Measurements from ENCODE around the gene KCNJ10. TPM values are rescaled to one million over a fixed set of nuclear protein-coding genes. Genes with fewer than 3 reads are reported as not detected.
"Not testable (repeated sequence)": the region's sequence is repeated elsewhere in the genome, so short reads cannot be mapped to it uniquely, and the experiment has no call there.

Gene KCNJ10
- total and polyA plus RNA-seq, 8 donors = 0.27 to 0.72 (median 0.56) TPM; not detected in 1

GRCh38 chr1:160116283-160117147, 46.6 kb upstream of the KCNJ10 start:
- TF ChIP-seq CTCF (IDR thresholded peaks at IDR 0.05) = no peak
- no peak overlapping the region for H3K27ac ChIP-seq
- no peak overlapping the region for H3K4me3 ChIP-seq
- H3K27me3 ChIP-seq = peaks cover 0 to 19% of the 10 kb centered on the region in 2 donors
- H3K9me3 ChIP-seq = no peaks in the 10 kb centered on the region
- DNase-seq (no peak), ATAC-seq (no peak)
- intact Hi-C loops (cut with DNase I) = no loop called here
- H3K4me1 ChIP-seq = peaks cover 0 to 3% of the 10 kb centered on the region in 2 donors
- no peaks in the 10 kb centered on the region for H3K36me3 ChIP-seq

GRCh38 chr1:160115545-160116282, 45.8 kb upstream of the KCNJ10 start, which contains the start of gene ATP1A2:
ATP1A2 (plus strand) TSS chr1:160115759; CDS start chr1:160115862, 103 bp downstream.
- intact Hi-C loops (cut with DNase I) = no loop called here
- no peak for ATAC-seq
- Histone ChIP-seq H3K4me1 (peaks cover 0 to 3% of the 10 kb centered on the region in 2 donors), H3K36me3 (no peaks in the 10 kb centered on the region), H3K9me3 (no peaks in the 10 kb centered on the region), H3K27ac (no peak within 1 kb of the TSS), H3K4me3 (no peak within 1 kb of the TSS), H3K27me3 (peaks cover 0 to 19% of the 10 kb centered on the region in 2 donors)
- DNase-seq = peak in 1 of 4 donors; percentile 47
- no peak for TF ChIP-seq CTCF (IDR thresholded peaks at IDR 0.05)

- no peaks in the 10 kb centered on the region for H3K9me3 ChIP-seq
- H3K36me3 ChIP-seq = no peaks in the 10 kb centered on the region
- intact Hi-C loops (cut with DNase I) = no loop called here
- peaks cover 0 to 3% of the 10 kb centered on the region in 2 donors for H3K4me1 ChIP-seq
- no peak overlapping the region for H3K4me3 ChIP-seq
- no peak for DNase-seq
- TF ChIP-seq CTCF (IDR thresholded peaks at IDR 0.05) = no peak
- H3K27ac ChIP-seq = no peak overlapping the region
- no peak for ATAC-seq
- H3K27me3 ChIP-seq = peaks cover 0 to 27% of the 10 kb centered on the region in 2 donors
Observed at GRCh38 chr1:160114085-160114484, 44.1 kb upstream of the KCNJ10 start.

GRCh38 chr1:160113407-160113806, 43.4 kb upstream of the KCNJ10 start:
- no peaks in the 10 kb centered on the region for H3K9me3 ChIP-seq
- intact Hi-C loops (cut with DNase I) = no loop called here
- H3K27me3 ChIP-seq = peaks cover 0 to 27% of the 10 kb centered on the region in 2 donors
- H3K36me3 ChIP-seq = no peaks in the 10 kb centered on the region
- ATAC-seq (no peak), DNase-seq (no peak)
- H3K27ac ChIP-seq = no peak overlapping the region
- no peak for TF ChIP-seq CTCF (IDR thresholded peaks at IDR 0.05)
- peaks cover 0 to 3% of the 10 kb centered on the region in 2 donors for H3K4me1 ChIP-seq
- H3K4me3 ChIP-seq = no peak overlapping the region

GRCh38 chr1:160112357-160112756, 42.4 kb upstream of the KCNJ10 start:
- intact Hi-C loops (cut with DNase I) = no loop called here
- H3K4me3 ChIP-seq = no peak overlapping the region
- TF ChIP-seq CTCF (IDR thresholded peaks at IDR 0.05) = no peak
- no peaks in the 10 kb centered on the region for H3K36me3 ChIP-seq
- no peak for DNase-seq
- H3K27ac ChIP-seq = no peak overlapping the region
- H3K4me1 ChIP-seq = no peaks in the 10 kb centered on the region
- H3K27me3 ChIP-seq = peaks cover 0 to 21% of the 10 kb centered on the region in 2 donors
- ATAC-seq = no peak
- no peaks in the 10 kb centered on the region for H3K9me3 ChIP-seq

GRCh38 chr1:160111462-160111861, 41.5 kb upstream of the KCNJ10 start:
- DNase-seq; H3K4me3 ChIP-seq; H3K4me1 ChIP-seq; ATAC-seq; H3K27ac ChIP-seq; intact Hi-C loops (cut with DNase I); H3K36me3 ChIP-seq; H3K9me3 ChIP-seq: not testable (repeated sequence)
- peaks cover 0 to 17% of the 10 kb centered on the region in 2 donors for H3K27me3 ChIP-seq
